HepG2 (cell line): ENCODE results near the gene SMPD2. TPM values are rescaled to one million over a fixed set of nuclear protein-coding genes. Genes with fewer than 3 reads are reported as not detected.
A peak's percentile ranks its signal among the peaks of the same experiment; 100 is the strongest.

Experiments
- AGO1 ChIP-seq: fragments of 200-400 bp; formaldehyde crosslinking; IDR thresholded peaks from 2 replicates; pipeline ENCODE4 v1.6.1; 2017; ENCODE audit warnings: mild to moderate bottlenecking, low read depth, low read length, moderate library complexity; ENCODE audit not compliant: poor library complexity, severe bottlenecking
- CHD2 ChIP-seq: IDR thresholded peaks from 2 replicates; pipeline ENCODE4 v1.6.1; 2011; ENCODE audit warnings: low read depth, low read length, improper control_type of control experiment
- CREB1 ChIP-seq, 2 experiments: fragments of 450-650 bp in 1 of 2; IDR thresholded peaks; 2 replicates each; pipeline ENCODE4 v1.6.1; 2016 to 2017; ENCODE audit warnings: control low read depth in 1 of 2, mild to moderate bottlenecking in 1 of 2, missing compliant biosample characterization in 1 of 2, missing genetic modification characterization in 1 of 2
- ELF4 ChIP-seq: sonication (generic); formaldehyde crosslinking; IDR thresholded peaks from 2 replicates; pipeline ENCODE4 v1.5.0; 2020; ENCODE audit warnings: missing genetic modification reagents, mild to moderate bottlenecking, moderate library complexity, borderline replicate concordance
- ETV5 ChIP-seq: IDR thresholded peaks from 2 replicates; pipeline ENCODE4 v1.6.1; 2018; ENCODE audit warnings: missing biosample characterization, missing genetic modification reagents, inconsistent platforms, borderline replicate concordance
- HNRNPK ChIP-seq: fragments of 200-400 bp; formaldehyde crosslinking; IDR thresholded peaks from 2 replicates; pipeline ENCODE4 v1.6.1; 2018; ENCODE audit warnings: low read length, low read depth, moderate library complexity, mild to moderate bottlenecking; ENCODE audit not compliant: poor library complexity, severe bottlenecking
- HOXA5 ChIP-seq: sonication (generic); formaldehyde crosslinking; IDR thresholded peaks from 2 replicates; pipeline ENCODE4 v1.4.0; 2020; ENCODE audit warnings: missing genetic modification reagents
- IRF1 ChIP-seq: sonication (generic); formaldehyde crosslinking; IDR thresholded peaks from 2 replicates; pipeline ENCODE4 v1.4.0; 2020; ENCODE audit warnings: low read depth, mild to moderate bottlenecking, missing genetic modification reagents
- KLF11 ChIP-seq: IDR thresholded peaks from 2 replicates; pipeline ENCODE4 v1.6.1; 2016; ENCODE audit warnings: missing compliant biosample characterization
- KLF6 ChIP-seq: IDR thresholded peaks from 2 replicates; pipeline ENCODE4 v1.8.0; 2016; ENCODE audit warnings: missing biosample characterization, missing genetic modification reagents
- KMT2B ChIP-seq: IDR thresholded peaks from 2 replicates; pipeline ENCODE4 v1.6.1; 2016; ENCODE audit warnings: missing genetic modification reagents, missing compliant biosample characterization
- MEIS2 ChIP-seq: sonication (generic); formaldehyde crosslinking; IDR thresholded peaks from 2 replicates; pipeline ENCODE4 v1.9.0; 2021; ENCODE audit warnings: mild to moderate bottlenecking, missing genetic modification reagents
- NFYB ChIP-seq: sonication (generic); formaldehyde crosslinking; IDR thresholded peaks from 2 replicates; pipeline ENCODE4 v1.4.0; 2020; ENCODE audit warnings: missing genetic modification reagents
- PCBP1 ChIP-seq: fragments of 200-400 bp; formaldehyde crosslinking; IDR thresholded peaks from 2 replicates; pipeline ENCODE4 v1.6.1; 2017; ENCODE audit warnings: mild to moderate bottlenecking, low read depth, low read length, borderline replicate concordance
- PHF21A ChIP-seq: sonication (generic); formaldehyde crosslinking; IDR thresholded peaks from 2 replicates; pipeline ENCODE4 v1.5.0; 2020; ENCODE audit warnings: mild to moderate bottlenecking, missing genetic modification reagents
- REL ChIP-seq: sonication (generic); formaldehyde crosslinking; conservative IDR thresholded peaks from 2 replicates; pipeline ENCODE4 v1.8.0; 2022; ENCODE audit warnings: mild to moderate bottlenecking, missing genetic modification reagents, moderate library complexity
- SAFB2 ChIP-seq: sonication (generic); formaldehyde crosslinking; IDR thresholded peaks from 2 replicates; pipeline ENCODE4 v1.5.1; 2020; ENCODE audit warnings: missing genetic modification reagents, low read depth, mild to moderate bottlenecking, borderline replicate concordance
- SOX5 ChIP-seq: IDR thresholded peaks from 2 replicates; pipeline ENCODE4 v1.6.1; 2016; ENCODE audit warnings: borderline replicate concordance
- SRSF9 ChIP-seq: fragments of 200-400 bp; formaldehyde crosslinking; IDR thresholded peaks from 2 replicates; pipeline ENCODE4 v1.6.1; 2018; ENCODE audit warnings: borderline replicate concordance, mild to moderate bottlenecking, low read depth, low read length; ENCODE audit not compliant: insufficient read depth, poor library complexity, severe bottlenecking
- ZC3H13 ChIP-seq: sonication (generic); formaldehyde crosslinking; IDR thresholded peaks from 2 replicates; pipeline ENCODE4 v1.8.1; 2023; ENCODE audit warnings: mild to moderate bottlenecking, missing genetic modification reagents, moderate library complexity
- ZFY ChIP-seq: sonication (generic); formaldehyde crosslinking; IDR thresholded peaks from 2 replicates; pipeline ENCODE4 v1.4.0; 2020; ENCODE audit warnings: missing genetic modification reagents
- ZNF282 ChIP-seq: fragments of 450-650 bp; IDR thresholded peaks from 2 replicates; pipeline ENCODE4 v1.6.1; 2018; ENCODE audit not compliant: partially characterized antibody
- ZNF367 ChIP-seq: sonication (generic); formaldehyde crosslinking; IDR thresholded peaks from 2 replicates; pipeline ENCODE4 v1.4.0; 2020; ENCODE audit warnings: missing genetic modification reagents, borderline replicate concordance
- polyA plus RNA-seq, 8 experiments: library from polyadenylated mRNA; depleted of rRNA in 3 of 8; stranded (reverse) in 7 of 8; unstranded in 1 of 8; fragments of >200 nt; fragmentation: Illumina TruSeq in 4 of 8; extraction: Trizol in 4 of 8; gene quantifications; 2 replicates each; pipeline versions ENCODE4 v1.2.1 to v1.2.3, GENCODE V29; 2011 to 2016; ENCODE audit warnings: low read depth in 4 of 8, missing spikeins in 1 of 8, mixed read lengths in 1 of 8; ENCODE audit not compliant: insufficient read depth in 1 of 8
- total RNA-seq, 5 experiments: library from RNA; depleted of rRNA; stranded (reverse); fragments of >200 nt; fragmentation: Illumina TruSeq; extraction: Trizol; gene quantifications; 2 replicates each; pipeline ENCODE4 v1.2.3, GENCODE V29; 2016; ENCODE audit warnings: low read depth in 1 of 5
- TF ChIP-seq, protein P1 (sequence below): sonication (generic); formaldehyde crosslinking; IDR thresholded peaks from 2 replicates; pipeline ENCODE4 v1.5.0; 2020; ENCODE audit warnings: missing genetic modification reagents
- TF ChIP-seq, protein P2 (sequence below): IDR thresholded peaks from 2 replicates; pipeline ENCODE4 v1.4.0; 2020; ENCODE audit warnings: mild to moderate bottlenecking, missing genetic modification reagents

SMPD2 gene
- total and polyA plus RNA-seq, 2 of the 13 experiments (the other 11 are each of a cell fraction or from before 2014, with no cell fraction given): 5.9 to 10.6 TPM

DNA sequence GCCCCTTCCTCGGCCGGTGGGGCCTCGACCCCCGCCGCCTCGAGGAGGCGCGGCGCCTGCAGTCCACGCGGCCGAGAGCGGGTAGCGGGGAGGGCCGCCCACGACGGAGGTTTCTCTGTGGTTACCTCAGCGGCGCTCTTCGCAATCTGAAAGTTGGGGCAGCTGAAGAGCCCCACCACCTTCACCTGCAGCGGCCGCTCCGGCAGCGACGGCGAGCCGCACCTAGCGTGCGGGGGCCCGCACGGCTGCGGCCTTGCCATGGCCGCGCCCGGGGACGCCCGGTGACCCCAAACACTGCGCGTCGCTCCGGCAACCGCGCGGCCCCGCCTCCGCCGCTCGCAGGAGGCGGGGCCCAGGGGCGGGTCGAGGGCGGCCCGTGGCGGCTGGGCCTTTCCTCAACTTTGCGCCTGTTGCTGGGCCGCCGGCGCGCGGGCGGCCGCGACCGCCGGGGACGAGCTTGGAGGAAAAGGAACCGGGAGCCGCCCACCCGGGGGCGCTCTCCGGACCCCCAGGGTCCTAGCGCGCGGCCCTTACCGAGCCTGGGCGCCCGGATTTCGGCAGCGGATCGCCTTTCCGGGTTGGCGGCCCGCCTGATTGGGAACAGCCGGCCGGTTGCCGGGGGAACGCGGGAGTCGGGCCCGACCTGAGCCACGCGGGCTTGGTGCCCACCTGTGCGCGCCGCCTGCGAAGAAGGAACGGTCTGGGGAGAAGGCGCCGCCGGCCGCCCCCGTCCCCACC, at the start of gene SMPD2, which contains the start of gene PPIL6 (continued):
- TF ChIP-seq IRF1 (no peak), ZFY (CRISPR knock-in tag) (peak; percentile 82), NFYB (CRISPR knock-in tag) (no peak), SRSF9 (no peak), HOXA5 (CRISPR knock-in tag) (peak; percentile 42; the same call in 1 of the 2 replicates), AGO1 (no peak), ETV5 (CRISPR knock-in tag) (peak; percentile 25), ZNF282 (no peak), PHF21A (CRISPR knock-in tag) (0 out of 2 replicates have a peak, but pooled peaks have one; percentile 46), REL (CRISPR knock-in tag) (peak; percentile 72; the same call in 1 of the 2 replicates), ZC3H13 (peak; percentile 33; the same call in 1 of the 2 replicates), HNRNPK (peak; percentile 75), SAFB2 (no peak; the same call in 1 of the 2 replicates), PCBP1 (no peak), ZNF367 (no peak), CHD2 (no peak), ELF4 (no peak), MEIS2 (CRISPR knock-in tag) (0 out of 2 replicates have a peak, but pooled peaks have one; percentile 37), SOX5 (no peak), KMT2B (CRISPR knock-in tag) (peak; percentile 42), KLF11 (CRISPR knock-in tag) (no peak), CREB1 (IDR thresholded peaks at IDR 0.05) (no peak), CREB1 (CRISPR knock-in tag; IDR thresholded peaks at IDR 0.05) (no peak), KLF6 (CRISPR knock-in tag) (0 out of 2 replicates have a peak, but pooled peaks have one; percentile 70)
- TF ChIP-seq, protein P1, sequence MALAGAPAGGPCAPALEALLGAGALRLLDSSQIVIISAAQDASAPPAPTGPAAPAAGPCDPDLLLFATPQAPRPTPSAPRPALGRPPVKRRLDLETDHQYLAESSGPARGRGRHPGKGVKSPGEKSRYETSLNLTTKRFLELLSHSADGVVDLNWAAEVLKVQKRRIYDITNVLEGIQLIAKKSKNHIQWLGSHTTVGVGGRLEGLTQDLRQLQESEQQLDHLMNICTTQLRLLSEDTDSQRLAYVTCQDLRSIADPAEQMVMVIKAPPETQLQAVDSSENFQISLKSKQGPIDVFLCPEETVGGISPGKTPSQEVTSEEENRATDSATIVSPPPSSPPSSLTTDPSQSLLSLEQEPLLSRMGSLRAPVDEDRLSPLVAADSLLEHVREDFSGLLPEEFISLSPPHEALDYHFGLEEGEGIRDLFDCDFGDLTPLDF: 0 out of 2 replicates have a peak, but pooled peaks have one; percentile 16
- TF ChIP-seq, protein P2, sequence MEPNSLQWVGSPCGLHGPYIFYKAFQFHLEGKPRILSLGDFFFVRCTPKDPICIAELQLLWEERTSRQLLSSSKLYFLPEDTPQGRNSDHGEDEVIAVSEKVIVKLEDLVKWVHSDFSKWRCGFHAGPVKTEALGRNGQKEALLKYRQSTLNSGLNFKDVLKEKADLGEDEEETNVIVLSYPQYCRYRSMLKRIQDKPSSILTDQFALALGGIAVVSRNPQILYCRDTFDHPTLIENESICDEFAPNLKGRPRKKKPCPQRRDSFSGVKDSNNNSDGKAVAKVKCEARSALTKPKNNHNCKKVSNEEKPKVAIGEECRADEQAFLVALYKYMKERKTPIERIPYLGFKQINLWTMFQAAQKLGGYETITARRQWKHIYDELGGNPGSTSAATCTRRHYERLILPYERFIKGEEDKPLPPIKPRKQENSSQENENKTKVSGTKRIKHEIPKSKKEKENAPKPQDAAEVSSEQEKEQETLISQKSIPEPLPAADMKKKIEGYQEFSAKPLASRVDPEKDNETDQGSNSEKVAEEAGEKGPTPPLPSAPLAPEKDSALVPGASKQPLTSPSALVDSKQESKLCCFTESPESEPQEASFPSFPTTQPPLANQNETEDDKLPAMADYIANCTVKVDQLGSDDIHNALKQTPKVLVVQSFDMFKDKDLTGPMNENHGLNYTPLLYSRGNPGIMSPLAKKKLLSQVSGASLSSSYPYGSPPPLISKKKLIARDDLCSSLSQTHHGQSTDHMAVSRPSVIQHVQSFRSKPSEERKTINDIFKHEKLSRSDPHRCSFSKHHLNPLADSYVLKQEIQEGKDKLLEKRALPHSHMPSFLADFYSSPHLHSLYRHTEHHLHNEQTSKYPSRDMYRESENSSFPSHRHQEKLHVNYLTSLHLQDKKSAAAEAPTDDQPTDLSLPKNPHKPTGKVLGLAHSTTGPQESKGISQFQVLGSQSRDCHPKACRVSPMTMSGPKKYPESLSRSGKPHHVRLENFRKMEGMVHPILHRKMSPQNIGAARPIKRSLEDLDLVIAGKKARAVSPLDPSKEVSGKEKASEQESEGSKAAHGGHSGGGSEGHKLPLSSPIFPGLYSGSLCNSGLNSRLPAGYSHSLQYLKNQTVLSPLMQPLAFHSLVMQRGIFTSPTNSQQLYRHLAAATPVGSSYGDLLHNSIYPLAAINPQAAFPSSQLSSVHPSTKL (CRISPR knock-in tag): peak; percentile 22; the same call in 1 of the 2 replicates
